NCI-H748 treated with DMSO at 0.1 percent for 48 hours (cell line): ENCODE measurements around the gene PRKCH.

Source experiments
- DNase-seq: peaks from one replicate; lab custom pipeline; 2025; lab: John Stamatoyannopoulos, UW

PRKCH gene

DNA sequence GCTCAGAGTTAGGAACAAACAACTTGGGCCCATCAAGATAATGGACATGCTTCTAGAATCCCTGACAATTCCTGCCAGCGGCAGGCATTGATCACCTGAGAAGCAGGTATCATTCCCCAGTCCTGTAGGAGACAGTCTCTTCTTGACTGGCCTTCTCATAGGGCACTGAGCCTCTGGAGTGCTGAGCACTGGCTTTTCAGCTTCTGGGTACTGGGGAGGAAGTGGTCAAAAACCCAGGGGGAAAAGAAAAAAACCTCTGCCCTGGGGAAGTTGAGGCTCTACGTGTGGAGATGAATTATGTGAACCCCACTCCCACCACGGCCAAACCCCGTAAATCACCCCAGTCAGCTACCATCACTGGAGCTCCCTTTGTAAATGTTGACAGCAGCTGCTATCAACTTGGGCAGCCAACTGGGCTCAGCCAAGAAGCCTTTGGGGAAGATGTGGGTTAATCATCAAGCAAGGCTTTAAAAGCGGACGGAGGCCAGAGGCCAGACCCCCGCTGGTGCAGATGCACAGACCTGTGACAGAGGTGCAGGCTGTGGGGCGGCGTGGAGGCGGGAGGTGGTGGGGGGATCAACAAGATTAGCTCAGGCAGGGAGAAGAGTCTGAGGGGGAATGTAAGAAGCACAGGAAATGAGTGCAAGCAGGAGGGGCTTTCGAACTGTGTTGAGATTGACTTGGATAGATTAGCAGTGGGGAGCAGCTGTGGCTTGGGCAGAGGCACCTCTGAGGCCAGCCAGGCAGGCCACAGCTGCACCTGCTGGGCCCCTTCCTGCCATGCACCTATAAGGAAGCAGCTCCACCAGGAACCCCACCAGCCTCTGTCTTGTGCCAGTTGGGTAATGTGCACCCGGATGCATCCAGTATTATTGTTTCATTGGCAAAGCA is 268.6 kb downstream of the PRKCH start:
- DNase-seq, result no peak

DNA sequence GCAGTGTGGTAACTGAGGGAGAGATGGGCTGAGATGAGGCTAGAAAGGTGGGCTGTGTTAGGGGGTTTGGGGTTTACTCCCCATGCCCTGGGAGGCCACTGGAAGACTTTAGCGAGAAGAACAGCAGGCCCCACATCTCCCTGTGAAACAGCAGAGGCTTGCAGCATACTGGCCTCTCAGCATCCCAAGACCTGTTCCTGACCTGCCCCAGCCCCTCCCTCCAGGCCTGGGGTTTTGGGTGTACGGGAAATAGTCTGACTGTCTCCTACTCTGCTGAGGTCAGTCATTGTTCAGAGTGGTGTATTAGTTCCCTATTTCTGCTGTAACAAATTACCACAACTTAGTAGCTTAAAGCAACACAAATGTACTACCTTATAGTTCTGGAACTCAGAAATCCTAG is 270.5 kb downstream of the PRKCH start:
- no peak for DNase-seq

DNA sequence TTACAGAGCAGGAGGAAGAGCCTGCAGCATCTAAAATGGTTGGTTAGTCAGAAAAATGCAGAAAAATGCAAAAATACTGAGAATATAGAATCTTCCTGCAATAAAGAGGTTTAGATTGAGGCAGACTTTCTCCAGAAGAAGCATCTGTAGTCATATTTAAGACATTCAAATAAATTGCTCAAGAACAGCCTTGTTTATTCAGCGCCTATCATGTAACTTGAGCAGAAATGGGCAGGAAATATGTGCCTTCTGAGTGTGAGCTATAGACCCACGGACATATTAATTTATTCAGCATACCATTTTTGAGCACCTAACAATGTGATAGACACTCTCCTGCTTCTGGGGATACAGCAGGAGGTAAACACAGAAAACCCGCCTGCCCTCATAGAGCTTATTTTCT is 272.0 kb downstream of the PRKCH start:
- DNase-seq, result no peak

DNA sequence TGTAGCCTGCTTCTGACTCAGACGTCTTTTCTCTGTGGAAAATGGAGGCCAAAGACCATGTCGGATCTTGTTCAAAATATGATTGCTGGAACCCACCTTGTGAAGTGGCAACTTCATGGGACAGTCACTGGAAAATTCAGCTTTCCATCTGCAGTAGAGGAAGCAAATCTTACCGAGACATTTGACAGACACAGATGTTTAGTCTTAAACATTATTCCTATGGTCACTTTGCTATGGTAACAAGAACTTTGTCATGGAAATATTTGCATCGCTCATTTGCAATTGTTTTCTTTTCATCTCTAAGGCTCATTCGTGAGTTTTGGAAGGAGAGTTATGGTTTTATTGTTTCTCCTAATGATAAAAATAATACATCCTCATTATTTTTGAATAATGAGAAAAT is 275.6 kb downstream of the PRKCH start:
- DNase-seq, result no peak

DNA sequence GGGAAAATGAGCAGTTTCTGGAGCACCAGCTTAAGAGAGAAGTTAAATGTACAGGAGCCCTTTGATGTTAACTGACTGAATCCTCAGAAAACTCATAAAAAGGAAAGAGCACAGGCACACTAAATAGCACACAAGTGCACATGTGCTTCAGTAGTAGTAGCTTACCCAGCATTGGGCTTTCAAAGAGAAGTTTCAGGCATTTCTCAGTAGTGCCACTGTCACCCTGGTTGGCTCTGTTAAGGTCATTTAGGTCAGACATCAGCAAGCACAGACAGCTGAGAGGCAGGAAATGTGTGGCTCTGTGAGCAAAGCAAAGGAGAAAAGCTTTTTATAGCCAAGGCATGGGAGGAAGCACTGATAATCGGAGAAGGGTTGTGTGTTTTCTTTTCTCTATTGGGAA is 277.6 kb downstream of the PRKCH start:
- no peak for DNase-seq

DNA sequence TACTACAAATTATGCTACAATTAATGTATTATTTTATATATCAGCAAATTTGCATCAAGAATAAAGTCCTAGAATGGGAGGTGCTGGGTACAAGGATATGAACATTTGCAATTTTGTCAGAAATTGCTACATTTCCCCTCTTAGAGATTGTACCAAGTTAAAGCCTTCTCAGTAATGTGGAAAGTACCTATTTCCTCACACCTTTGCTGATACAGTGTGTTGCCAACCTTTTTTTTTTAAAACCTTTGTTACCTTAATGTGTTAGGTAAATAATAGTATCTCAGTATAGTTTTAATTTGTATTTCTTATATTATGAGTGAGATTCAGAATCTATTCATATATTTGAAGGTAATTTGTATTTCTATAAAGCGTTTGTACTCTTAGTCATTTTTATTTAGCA is 278.6 kb downstream of the PRKCH start:
- no peak for DNase-seq
